SK-N-SH (cell line): ENCODE results near the gene OCEL1.

ENCODE experiments used
- MAX ChIP-seq: IDR thresholded peaks from 2 replicates; pipeline ENCODE4 v1.4.0; 2012; ENCODE audit warnings: low read depth
- RCOR1 ChIP-seq: fragments of 150-350 bp; IDR thresholded peaks from 2 replicates; pipeline ENCODE4 v1.6.1; 2017; ENCODE audit warnings: antibody characterized with exemption, low read length

GRCh38 chr19:17219286-17219685 is 6.7 kb upstream of the OCEL1 start:
- TF ChIP-seq RCOR1, result no peak
- no peak for TF ChIP-seq MAX
